CD4-positive, alpha-beta memory T cell (primary cell): ENCODE results near the gene KIF19. TPM values are rescaled to one million over a fixed set of nuclear protein-coding genes. Genes with fewer than 3 reads are reported as not detected.

Experiments
- CTCF ChIA-PET: fragments of 350-600 bp; sonication (Branson Sonifier 250); formaldehyde crosslinking; loops from one replicate; lab custom pipeline; 2021; ENCODE audit warnings: inconsistent platforms; ENCODE audit not compliant: partially characterized antibody; lab: Charles Lee
- POLR2A ChIA-PET: fragments of 350-600 bp; sonication (Branson Sonifier 250); formaldehyde crosslinking; loops from one replicate; lab custom pipeline; 2021; ENCODE audit not compliant: partially characterized antibody; lab: Charles Lee
- DNase-seq, 5 donors: peaks; one replicate each; pipeline versions ENCODE4 v3.0.0 to v3.0.0-alpha.2; 2020 to 2022; ENCODE audit warnings: mixed read lengths in 1 of 5
- H3K27ac ChIP-seq: one replicate; pipeline ENCODE4 v1.7.0; 2013; ENCODE audit warnings: low read depth, low read length
- H3K27me3 ChIP-seq: 2 replicates; pipeline ENCODE4 v1.7.0; 2013; ENCODE audit warnings: mild to moderate bottlenecking, low read length, moderate library complexity; ENCODE audit not compliant: insufficient read depth
- H3K36me3 ChIP-seq: 2 replicates; pipeline ENCODE4 v1.7.0; 2013; ENCODE audit warnings: mild to moderate bottlenecking, low read length, moderate library complexity; ENCODE audit not compliant: insufficient read depth
- H3K4me1 ChIP-seq: 2 replicates; pipeline ENCODE4 v1.7.0; 2013; ENCODE audit warnings: mild to moderate bottlenecking, low read length, moderate library complexity; ENCODE audit not compliant: insufficient read depth
- H3K4me3 ChIP-seq, 2 donors: one replicate each; pipeline ENCODE4 v1.7.0; 2013; ENCODE audit warnings: low read length in 2 of 2, mild to moderate bottlenecking in 1 of 2
- H3K9me3 ChIP-seq, 2 donors: one replicate each; pipeline ENCODE4 v1.7.0; 2013; ENCODE audit warnings: low read length in 2 of 2, control low read depth in 1 of 2; ENCODE audit not compliant: control insufficient read depth in 1 of 2
- H3K27ac Mint-ChIP-seq, 7 donors: one replicate each; pipeline ENCODE4 v1.8.0; 2020 to 2021; ENCODE audit warnings: mixed read lengths in 7 of 7, mild to moderate bottlenecking in 6 of 7, inconsistent platforms in 3 of 7, moderate library complexity in 3 of 7
- H3K27me3 Mint-ChIP-seq, 2 donors: one replicate each; pipeline ENCODE4 v1.8.0; 2020 to 2021; ENCODE audit warnings: mixed read lengths in 2 of 2
- H3K36me3 Mint-ChIP-seq, 2 donors: one replicate each; pipeline ENCODE4 v1.8.0; 2020 to 2021; ENCODE audit warnings: mixed read lengths in 2 of 2, inconsistent platforms in 1 of 2, mild to moderate bottlenecking in 1 of 2
- H3K4me1 Mint-ChIP-seq, 4 donors: one replicate each; pipeline ENCODE4 v1.8.0; 2020 to 2021; ENCODE audit warnings: mixed read lengths in 4 of 4, mild to moderate bottlenecking in 1 of 4
- H3K4me3 Mint-ChIP-seq, 8 donors: one replicate each; pipeline ENCODE4 v1.8.0; 2020 to 2021; ENCODE audit warnings: mixed read lengths in 8 of 8, mild to moderate bottlenecking in 7 of 8, moderate library complexity in 6 of 8, inconsistent platforms in 3 of 8
- H3K9me3 Mint-ChIP-seq, 8 donors: one replicate each; pipeline ENCODE4 v1.8.0; 2020 to 2021; ENCODE audit warnings: mixed read lengths in 8 of 8, mild to moderate bottlenecking in 5 of 8, inconsistent platforms in 3 of 8, moderate library complexity in 1 of 8
- intact Hi-C: fragments of 100-400 bp; cut with micrococcal nuclease; formaldehyde crosslinking; loops from one replicate; pipeline ENCODE4 v1.15.1; 2023
- polyA plus RNA-seq, 2 donors: library from polyadenylated mRNA; unstranded; fragments of 300-500 nt; fragmentation: Illumina TruSeq; gene quantifications; one replicate each; pipeline ENCODE4 v1.2.3, GENCODE V29; 2021
- total RNA-seq, 2 experiments: library from RNA; stranded (reverse); gene quantifications; one replicate each; pipeline ENCODE4 v1.2.3, GENCODE V29; 2021

The KIF19 gene
- total and polyA plus RNA-seq, 4 experiments from 2014 or later = 1.5 to 2.3 (median 1.6) TPM

- Mint-ChIP-seq H3K27ac (peak overlapping the region in 1 of 7 donors; percentile 43), H3K9me3 (peaks cover 0 to 1% (median 0%) of the 10 kb centered on the region in 8 donors), H3K36me3 (no peaks in the 10 kb centered on the region), H3K4me3 (no peak overlapping the region), H3K27me3 (peaks cover 1 to 4% of the 10 kb centered on the region in 2 donors), H3K4me1 (peaks cover 0 to 8% (median under 1%) of the 10 kb centered on the region in 4 donors)
- ChIA-PET POLR2A (no interaction called here), CTCF (no interaction called here)
- no peaks in the 10 kb centered on the region for H3K27me3 ChIP-seq
- DNase-seq = no peak
- H3K4me1 ChIP-seq = peaks cover 9% of the 10 kb centered on the region
- H3K9me3 ChIP-seq = no peaks in the 10 kb centered on the region
- no peak overlapping the region for H3K4me3 ChIP-seq
- no peak overlapping the region for H3K27ac ChIP-seq
- intact Hi-C loops = no loop called here
- H3K36me3 ChIP-seq = no peaks in the 10 kb centered on the region
These were observed 57.1 kb downstream of the KIF19 start for GRCh38 chr17:74383141-74383540.

DNA sequence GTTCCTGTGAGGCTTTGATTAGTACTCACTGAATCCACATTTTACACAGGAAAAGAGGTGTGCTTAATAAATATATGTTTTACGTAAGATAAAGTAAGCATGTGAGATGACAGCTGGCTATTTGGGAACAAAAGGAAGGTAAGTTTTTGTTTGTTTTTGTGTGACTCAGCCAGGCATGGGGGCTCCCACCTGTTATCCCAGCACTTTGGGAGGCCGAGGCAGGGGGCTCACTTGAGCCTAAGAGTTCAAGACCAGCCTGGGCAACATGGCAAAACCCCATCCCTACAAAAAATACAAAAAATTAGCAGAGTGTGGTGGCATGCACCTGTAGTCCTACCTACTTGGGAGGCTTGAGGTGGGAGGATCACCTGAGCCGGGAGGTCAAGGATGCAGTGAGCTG is 59.2 kb downstream of the KIF19 start:
- Mint-ChIP-seq H3K9me3 (peaks cover 0 to 1% (median 0%) of the 10 kb centered on the region in 8 donors), H3K4me3 (no peak overlapping the region), H3K4me1 (peaks cover 0 to 7% (median 0%) of the 10 kb centered on the region in 4 donors), H3K36me3 (no peaks in the 10 kb centered on the region), H3K27me3 (peaks cover 0 to 4% of the 10 kb centered on the region in 2 donors), H3K27ac (no peak overlapping the region)
- H3K36me3 ChIP-seq = no peaks in the 10 kb centered on the region
- no peaks in the 10 kb centered on the region for H3K4me1 ChIP-seq
- DNase-seq = no peak
- no peaks in the 10 kb centered on the region for H3K9me3 ChIP-seq
- no peak overlapping the region for H3K4me3 ChIP-seq
- ChIA-PET POLR2A (no interaction called here), CTCF (interaction anchor here (0.7 to 1.6 kb wide), 3 partner anchors 16 to 751 kb away, joined by 3 to 5 read pairs (median 4); no protein-coding TSS in a partner anchor)
- H3K27ac ChIP-seq = no peak overlapping the region
- no peaks in the 10 kb centered on the region for H3K27me3 ChIP-seq
- intact Hi-C loops = no loop called here

- H3K36me3 ChIP-seq = no peaks in the 10 kb centered on the region
- H3K36me3 Mint-ChIP-seq = no peaks in the 10 kb centered on the region
- intact Hi-C loops = no loop called here
- H3K4me3 ChIP-seq = no peak overlapping the region
- H3K4me1 Mint-ChIP-seq = no peaks in the 10 kb centered on the region
- H3K4me1 ChIP-seq = no peaks in the 10 kb centered on the region
- H3K9me3 Mint-ChIP-seq = peaks cover 0 to 1% (median 0%) of the 10 kb centered on the region in 8 donors
- no peak overlapping the region for H3K27ac Mint-ChIP-seq
- H3K27me3 ChIP-seq = no peaks in the 10 kb centered on the region
- no peak for DNase-seq
- no peak overlapping the region for H3K4me3 Mint-ChIP-seq
- ChIA-PET CTCF (interaction anchor here (1.5 kb wide), 1 partner anchor 17 kb away, joined by 3 read pairs; no protein-coding TSS in a partner anchor), POLR2A (no interaction called here)
- peaks cover 0 to 4% of the 10 kb centered on the region in 2 donors for H3K27me3 Mint-ChIP-seq
- H3K9me3 ChIP-seq = no peaks in the 10 kb centered on the region
- no peak overlapping the region for H3K27ac ChIP-seq
These were observed 60.4 kb downstream of the KIF19 start for GRCh38 chr17:74386386-74386785.

- POLR2A ChIA-PET = no interaction called here
- H3K4me1 Mint-ChIP-seq = no peaks in the 10 kb centered on the region
- H3K27me3 Mint-ChIP-seq = peaks cover 0 to 4% of the 10 kb centered on the region in 2 donors
- Histone ChIP-seq H3K9me3 (no peaks in the 10 kb centered on the region), H3K27me3 (no peaks in the 10 kb centered on the region), H3K4me1 (no peaks in the 10 kb centered on the region), H3K36me3 (no peaks in the 10 kb centered on the region), H3K27ac (no peak overlapping the region), H3K4me3 (no peak overlapping the region)
- H3K36me3 Mint-ChIP-seq = no peaks in the 10 kb centered on the region
- CTCF ChIA-PET = no interaction called here
- H3K9me3 Mint-ChIP-seq = peaks cover 0 to 1% (median 0%) of the 10 kb centered on the region in 8 donors
- H3K27ac Mint-ChIP-seq = no peak overlapping the region
- DNase-seq = no peak
- intact Hi-C loops = no loop called here
- H3K4me3 Mint-ChIP-seq = no peak overlapping the region
These were observed 61.6 kb downstream of the KIF19 start for GRCh38 chr17:74387365-74388218.

DNA sequence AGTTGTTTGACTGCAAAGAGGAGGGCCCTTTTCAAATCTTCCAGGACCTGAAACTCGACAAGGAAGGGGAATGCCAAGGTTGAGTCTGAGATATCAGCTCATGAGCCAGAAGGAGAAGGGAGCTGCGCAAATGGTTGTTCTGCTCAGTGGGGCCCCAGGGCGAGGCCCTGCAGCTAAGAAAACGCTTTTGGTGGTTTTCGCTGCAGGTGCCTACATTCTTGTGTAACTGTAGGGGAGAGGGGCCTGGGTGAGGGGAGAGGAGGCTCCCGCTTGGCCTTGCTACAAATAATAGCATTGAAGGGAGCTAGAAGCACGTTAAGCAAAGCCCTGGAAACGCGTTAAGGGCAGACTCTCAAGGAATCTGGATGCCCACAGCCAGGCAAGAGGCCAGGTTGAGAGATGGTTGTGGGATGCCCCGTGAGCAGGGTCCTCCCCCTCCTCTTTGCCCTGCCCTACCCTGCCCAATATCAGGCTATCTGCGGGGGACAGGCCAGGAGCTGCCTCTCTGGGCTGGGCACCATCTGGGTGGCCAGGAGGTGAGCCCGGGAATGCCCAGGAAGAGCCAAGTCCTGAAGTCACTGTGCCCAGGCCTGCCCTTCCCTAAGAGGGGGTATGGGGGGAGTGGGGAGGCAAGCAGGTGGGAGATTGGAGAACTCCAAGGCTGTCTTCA is 63.2 kb downstream of the KIF19 start:
- Mint-ChIP-seq H3K36me3 (no peaks in the 10 kb centered on the region), H3K4me3 (no peak overlapping the region), H3K27ac (no peak overlapping the region), H3K27me3 (no peaks in the 10 kb centered on the region), H3K4me1 (no peaks in the 10 kb centered on the region), H3K9me3 (peaks cover 0 to 3% (median 0%) of the 10 kb centered on the region in 8 donors)
- Histone ChIP-seq H3K4me1 (no peaks in the 10 kb centered on the region), H3K27me3 (no peaks in the 10 kb centered on the region), H3K27ac (no peak overlapping the region), H3K4me3 (no peak overlapping the region), H3K36me3 (no peaks in the 10 kb centered on the region), H3K9me3 (no peaks in the 10 kb centered on the region)
- ChIA-PET POLR2A (no interaction called here), CTCF (no interaction called here)
- intact Hi-C loops = no loop called here
- DNase-seq = no peak

- Mint-ChIP-seq H3K4me1 (no peaks in the 10 kb centered on the region), H3K4me3 (no peak overlapping the region), H3K27me3 (no peaks in the 10 kb centered on the region), H3K27ac (peak overlapping the region in 1 of 7 donors; percentile 25), H3K36me3 (no peaks in the 10 kb centered on the region), H3K9me3 (peaks cover 0 to 2% (median 0%) of the 10 kb centered on the region in 8 donors)
- Histone ChIP-seq H3K9me3 (no peaks in the 10 kb centered on the region), H3K4me1 (no peaks in the 10 kb centered on the region), H3K27me3 (no peaks in the 10 kb centered on the region), H3K27ac (no peak overlapping the region), H3K4me3 (no peak overlapping the region), H3K36me3 (no peaks in the 10 kb centered on the region)
- ChIA-PET CTCF (interaction anchor here (0.7 to 2.0 kb wide), 2 partner anchors 11 to 67 kb away, joined by 3 to 10 read pairs; no protein-coding TSS in a partner anchor), POLR2A (no interaction called here)
- DNase-seq = no peak
- intact Hi-C loops = no loop called here
These were observed 64.1 kb downstream of the KIF19 start for GRCh38 chr17:74389937-74390679.
